ENCODE measurements around the gene TBC1D30. TPM values are rescaled to one million over a fixed set of nuclear protein-coding genes. Genes with fewer than 3 reads are reported as not detected.
A peak's percentile ranks its signal among the peaks of the same experiment; 100 is the strongest.

The TBC1D30 gene
- total RNA-seq, 2 donors from 2014 or later: 6.9 to 17.0 TPM

- Histone ChIP-seq H3K4me1 (no peaks in the 10 kb centered on the region), H3K27me3 (no peaks in the 10 kb centered on the region), H3K36me3 (no peaks in the 10 kb centered on the region), H3K9ac (ENCODE audit: low read depth in 2 of 2, low read length in 2 of 2) (no peak overlapping the region), H3K27ac (no peak overlapping the region), H3K9me3 (no peaks in the 10 kb centered on the region), H3K4me3 (no peak overlapping the region)
- TF ChIP-seq CTCF (IDR thresholded peaks at IDR 0.05): no peak
- no peak for DNase-seq
- intact Hi-C loops (cut with DNase I): no loop called here
Measured at GRCh38 chr12:64792128-64792527, 32.3 kb upstream of the TBC1D30 start.

- H3K4me1 ChIP-seq: no peaks in the 10 kb centered on the region
- H3K27me3 ChIP-seq: no peaks in the 10 kb centered on the region
- no peaks in the 10 kb centered on the region for H3K9me3 ChIP-seq
- no peaks in the 10 kb centered on the region for H3K36me3 ChIP-seq
- no peak overlapping the region for H3K4me3 ChIP-seq
- H3K9ac ChIP-seq (ENCODE audit: low read depth in 2 of 2, low read length in 2 of 2): no peak overlapping the region
- H3K27ac ChIP-seq: no peak overlapping the region
- intact Hi-C loops (cut with DNase I): no loop called here
- DNase-seq: no peak
- no peak for TF ChIP-seq CTCF (IDR thresholded peaks at IDR 0.05)
Measured at GRCh38 chr12:64793610-64794009, 30.8 kb upstream of the TBC1D30 start.

GRCh38 chr12:64794305-64794704, 30.1 kb upstream of the TBC1D30 start:
- TF ChIP-seq CTCF (IDR thresholded peaks at IDR 0.05): no peak

GRCh38 chr12:64796205-64796845, 28.1 kb upstream of the TBC1D30 start:
- peak; percentile 79 for DNase-seq
- no peaks in the 10 kb centered on the region for H3K9me3 ChIP-seq
- TF ChIP-seq CTCF (IDR thresholded peaks at IDR 0.05): peak; percentile 81
- H3K9ac ChIP-seq (ENCODE audit: low read depth in 2 of 2, low read length in 2 of 2): no peak overlapping the region
- no peaks in the 10 kb centered on the region for H3K27me3 ChIP-seq
- intact Hi-C loops (cut with DNase I): loop anchor here (2.0 kb wide), 1 partner anchor 326 kb away; no protein-coding TSS in a partner anchor
- no peaks in the 10 kb centered on the region for H3K4me1 ChIP-seq
- no peaks in the 10 kb centered on the region for H3K36me3 ChIP-seq
- H3K27ac ChIP-seq: no peak overlapping the region
- no peak overlapping the region for H3K4me3 ChIP-seq

More at GRCh38 chr12:64794305-64794704, 30.1 kb upstream of the TBC1D30 start:
- H3K27ac ChIP-seq: no peak overlapping the region
- no peaks in the 10 kb centered on the region for H3K9me3 ChIP-seq
- H3K4me1 ChIP-seq: no peaks in the 10 kb centered on the region
- H3K4me3 ChIP-seq: no peak overlapping the region
- H3K36me3 ChIP-seq: no peaks in the 10 kb centered on the region
- intact Hi-C loops (cut with DNase I): no loop called here
- no peak overlapping the region for H3K9ac ChIP-seq (ENCODE audit: low read depth in 2 of 2, low read length in 2 of 2)
- no peaks in the 10 kb centered on the region for H3K27me3 ChIP-seq
- no peak for DNase-seq

GRCh38 chr12:64797156-64797555, 27.3 kb upstream of the TBC1D30 start:
- no peak overlapping the region for H3K9ac ChIP-seq (ENCODE audit: low read depth in 2 of 2, low read length in 2 of 2)
- intact Hi-C loops (cut with DNase I): loop anchor here (2.0 kb wide), 1 partner anchor 326 kb away; no protein-coding TSS in a partner anchor
- no peak overlapping the region for H3K27ac ChIP-seq
- H3K36me3 ChIP-seq: no peaks in the 10 kb centered on the region
- no peak for DNase-seq
- no peaks in the 10 kb centered on the region for H3K4me1 ChIP-seq
- no peak for TF ChIP-seq CTCF (IDR thresholded peaks at IDR 0.05)
- no peak overlapping the region for H3K4me3 ChIP-seq
- no peaks in the 10 kb centered on the region for H3K9me3 ChIP-seq
- no peaks in the 10 kb centered on the region for H3K27me3 ChIP-seq
